GM19025 (cell line): ENCODE results near the gene NOMO2.
"Not testable (repeated sequence)": the region's sequence is repeated elsewhere in the genome, so short reads cannot be mapped to it uniquely, and the experiment has no call there.

Experiments
- ATAC-seq: cut with Tn5 transposase; IDR thresholded peaks from one replicate; pipeline ENCODE4 v1.9.1; 2021; ENCODE audit warnings: mild to moderate bottlenecking, low read depth, moderate library complexity; ENCODE audit not compliant: unreplicated experiment

Gene NOMO2

DNA sequence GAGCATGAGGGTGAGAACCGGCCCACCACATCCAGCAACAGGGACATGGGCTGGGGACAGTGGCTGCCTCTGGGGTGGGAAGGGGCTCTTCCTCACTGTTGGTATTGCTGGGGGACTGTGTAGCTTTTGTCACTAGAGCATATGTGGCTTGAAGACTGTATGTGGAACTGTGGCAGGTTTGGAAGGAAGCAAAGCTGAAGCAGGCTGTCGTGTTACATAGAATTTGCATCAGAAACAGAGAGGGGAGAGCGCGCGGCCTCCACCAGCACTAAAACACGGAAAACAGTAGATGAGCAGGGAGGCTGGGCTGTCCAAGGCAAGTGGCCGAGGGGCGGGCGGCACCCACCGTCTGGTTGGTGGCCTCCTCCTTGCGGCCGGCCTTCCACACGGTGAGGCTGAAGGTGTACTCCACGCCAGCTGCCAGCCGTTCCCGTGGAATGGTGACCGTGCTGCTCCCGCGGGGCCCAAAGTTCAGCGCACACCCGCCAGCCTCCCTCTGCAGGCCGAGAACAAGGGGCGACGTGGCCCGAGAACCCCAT is 177.7 kb downstream of the NOMO2 start:
- not testable (repeated sequence) for ATAC-seq

DNA sequence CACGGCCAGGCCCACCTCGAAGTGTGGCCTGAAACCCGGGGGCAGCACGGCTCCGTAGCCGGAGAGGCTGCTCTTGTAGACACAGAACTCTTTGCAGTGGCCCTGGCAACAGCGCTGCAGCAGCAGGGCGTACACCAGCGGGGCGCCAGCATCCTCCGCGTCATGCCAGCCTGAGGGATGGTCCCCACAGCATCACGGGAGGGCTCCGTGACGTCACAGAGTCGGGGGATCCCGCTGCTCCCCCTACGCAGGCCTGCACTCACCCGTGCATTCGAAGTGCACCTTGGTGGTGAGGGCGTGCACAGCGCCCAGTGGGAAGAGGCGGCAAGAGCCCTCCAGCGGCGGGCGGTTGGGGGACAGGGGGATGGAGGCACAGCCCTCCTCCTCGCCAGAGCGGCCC is 179.2 kb downstream of the NOMO2 start:
- ATAC-seq = not testable (repeated sequence)
